ENCODE measurements around the gene CHP1. TPM values are rescaled to one million over a fixed set of nuclear protein-coding genes. Genes with fewer than 3 reads are reported as not detected.
"Not testable (repeated sequence)": the region's sequence is repeated elsewhere in the genome, so short reads cannot be mapped to it uniquely, and the experiment has no call there.

Gene CHP1
- total RNA-seq, 2 donors from 2014 or later = 61.0 to 87.9 TPM

- intact Hi-C loops (cut with DNase I) = no loop called here
- TF ChIP-seq CTCF (IDR thresholded peaks at IDR 0.05) (no peak), POLR2A (IDR thresholded peaks at IDR 0.05) (no peak)
- no peak overlapping the region for H3K27ac ChIP-seq
- ATAC-seq (no peak), DNase-seq (no peak)
- peaks cover 0 to 14% of the 10 kb centered on the region in 2 donors for H3K36me3 ChIP-seq (replicated peaks in 1 of 2; ENCODE audit: insufficient read depth in 1 of 2, low read depth in 2 of 2)
- peaks cover 26% of the 10 kb centered on the region for H3K4me1 ChIP-seq
- no peaks in the 10 kb centered on the region for H3K27me3 ChIP-seq
- H3K4me3 ChIP-seq = no peak overlapping the region
- WGBS, 2 donors = 92 to 95% methylated on average over 1 of the region's 1 CpG
- H3K9me3 ChIP-seq = no peaks in the 10 kb centered on the region
Observed at GRCh38 chr15:41288464-41288863, 57.4 kb downstream of the CHP1 start.

DNA sequence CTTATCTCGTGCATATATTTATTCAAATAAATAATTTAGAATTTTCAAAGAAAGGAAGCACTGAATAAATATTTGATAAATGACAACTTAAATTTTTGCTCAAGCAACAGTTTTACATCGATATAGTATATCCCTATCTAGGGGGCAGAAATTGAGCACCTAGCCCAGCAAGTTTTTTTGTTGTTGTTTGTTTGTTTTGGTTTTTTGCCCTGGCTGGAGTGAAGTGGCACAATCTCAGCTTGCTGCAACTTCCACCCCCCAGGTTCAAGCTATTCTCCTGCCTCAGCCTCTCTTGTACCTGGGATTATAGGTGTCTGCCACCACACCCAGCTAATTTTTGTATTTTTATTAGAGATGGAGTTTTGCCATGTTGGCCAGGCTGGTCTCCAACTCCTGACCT lies 58.9 kb downstream of the CHP1 start:
- H3K4me1 ChIP-seq = peaks cover 25% of the 10 kb centered on the region
- peaks cover 0 to 14% of the 10 kb centered on the region in 2 donors for H3K36me3 ChIP-seq (replicated peaks in 1 of 2; ENCODE audit: insufficient read depth in 1 of 2, low read depth in 2 of 2)
- ATAC-seq (no peak), DNase-seq (no peak)
- TF ChIP-seq CTCF (IDR thresholded peaks at IDR 0.05) = no peak
- TF ChIP-seq POLR2A (IDR thresholded peaks at IDR 0.05) = no peak
- no peaks in the 10 kb centered on the region for H3K9me3 ChIP-seq
- no peaks in the 10 kb centered on the region for H3K27me3 ChIP-seq
- H3K27ac ChIP-seq = no peak overlapping the region
- H3K4me3 ChIP-seq = no peak overlapping the region
- intact Hi-C loops (cut with DNase I) = no loop called here
- WGBS, 2 donors = 32 to 39% methylated on average over 2 of the region's 2 CpGs

DNA sequence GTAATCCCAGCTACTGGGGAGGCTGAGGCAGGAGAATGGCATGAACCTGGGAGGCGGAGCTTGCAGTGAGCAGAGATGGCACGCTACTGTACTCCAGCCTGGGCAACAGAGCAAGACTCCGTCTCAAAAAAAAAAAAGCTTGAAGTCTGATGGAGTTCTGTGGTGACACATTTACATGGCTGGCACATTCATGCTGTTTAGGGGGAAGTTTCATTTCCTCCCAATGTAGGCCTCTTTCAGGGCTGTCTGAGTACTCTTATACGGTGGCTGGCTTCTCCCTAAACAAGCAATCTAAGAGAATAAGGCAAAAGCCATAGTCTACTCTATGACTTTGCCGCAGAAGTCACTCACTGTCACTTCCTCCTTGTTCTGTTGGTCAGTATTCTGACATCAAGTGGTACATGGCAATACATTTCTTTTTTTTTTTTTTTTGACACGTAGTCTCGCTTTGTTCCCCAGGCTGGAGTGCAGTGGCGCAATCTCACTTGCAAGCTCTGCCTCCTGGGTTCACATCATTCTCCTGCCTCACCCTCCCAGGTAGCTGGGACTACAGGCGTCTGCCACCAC lies 60.1 kb downstream of the CHP1 start:
- TF ChIP-seq POLR2A (IDR thresholded peaks at IDR 0.05) (no peak), CTCF (IDR thresholded peaks at IDR 0.05) (no peak)
- Histone ChIP-seq H3K27me3 (no peaks in the 10 kb centered on the region), H3K27ac (peak overlapping the region in 1 of 4 donors; percentile 44), H3K4me3 (no peak overlapping the region), H3K9me3 (no peaks in the 10 kb centered on the region), H3K36me3 (replicated peaks in 1 of 2; ENCODE audit: insufficient read depth in 1 of 2, low read depth in 2 of 2) (peaks cover 0 to 12% of the 10 kb centered on the region in 2 donors), H3K4me1 (peaks cover 13% of the 10 kb centered on the region)
- 86 to 95% methylated on average over 9 of the region's 9 CpGs for WGBS, 2 donors
- peak in 1 of 4 donors; percentile 38 for DNase-seq
- no peak for ATAC-seq
- intact Hi-C loops (cut with DNase I) = no loop called here

- 66 to 73% methylated on average over 1 of the region's 1 CpG for WGBS, 2 donors
- Histone ChIP-seq H3K9me3 (no peaks in the 10 kb centered on the region), H3K27me3 (no peaks in the 10 kb centered on the region), H3K4me3 (no peak overlapping the region), H3K4me1 (peaks cover 6% of the 10 kb centered on the region), H3K27ac (no peak overlapping the region), H3K36me3 (replicated peaks in 1 of 2; ENCODE audit: insufficient read depth in 1 of 2, low read depth in 2 of 2) (peaks cover 0 to 9% of the 10 kb centered on the region in 2 donors)
- intact Hi-C loops (cut with DNase I) = no loop called here
- no peak for ATAC-seq
- TF ChIP-seq CTCF (IDR thresholded peaks at IDR 0.05) (no peak), POLR2A (IDR thresholded peaks at IDR 0.05) (no peak)
- no peak for DNase-seq
Observed at GRCh38 chr15:41292521-41292920, 61.5 kb downstream of the CHP1 start.

GRCh38 chr15:41301139-41301538 lies 70.1 kb downstream of the CHP1 start:
- H3K4me3 ChIP-seq; H3K36me3 ChIP-seq (replicated peaks in 1 of 2; ENCODE audit: insufficient read depth in 1 of 2, low read depth in 2 of 2); ATAC-seq; H3K27me3 ChIP-seq; DNase-seq; intact Hi-C loops (cut with DNase I); H3K9me3 ChIP-seq; H3K4me1 ChIP-seq; H3K27ac ChIP-seq: not testable (repeated sequence)
- 97 to 100% methylated on average over 2 of the region's 2 CpGs for WGBS, 2 donors

All from body of pancreas (tissue), 4 donors.